ENCODE results near the gene NUP133.

The NUP133 gene

DNA sequence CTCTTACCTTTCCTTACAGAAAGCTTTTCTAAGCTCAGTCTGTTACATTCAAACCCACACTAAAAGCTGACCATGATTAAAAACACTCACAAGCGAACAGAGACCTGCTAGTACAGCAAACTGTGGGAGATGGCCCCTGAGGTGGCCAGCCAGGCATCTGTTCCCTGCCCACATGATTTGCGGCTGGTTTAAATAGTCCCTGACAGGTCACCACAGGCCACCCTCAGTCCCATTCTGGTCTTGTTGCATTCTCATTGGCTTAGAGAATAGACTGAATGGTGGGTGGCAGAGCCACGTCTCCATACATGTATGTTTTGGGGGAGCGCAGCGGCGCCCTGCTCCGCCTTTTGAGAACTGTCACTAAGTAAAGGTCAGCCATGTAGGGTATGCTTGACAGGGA is 71.9 kb downstream of the NUP133 start:
- Histone ChIP-seq H3K79me2 (ENCODE audit: insufficient read depth, low read depth) (no peaks in the 10 kb centered on the region), H2AFZ (ENCODE audit: low read depth) (no peak overlapping the region), H3K36me3 (ENCODE audit: insufficient read depth) (no peaks in the 10 kb centered on the region), H3K9ac (no peak overlapping the region), H3K27ac (no peak overlapping the region), H3K4me1 (ENCODE audit: low read depth, poor library complexity, severe bottlenecking) (peaks cover 32% of the 10 kb centered on the region), H4K20me1 (ENCODE audit: insufficient read depth) (no peaks in the 10 kb centered on the region), H3K27me3 (ENCODE audit: insufficient read depth, low read depth) (no peaks in the 10 kb centered on the region; the same call in 1 of the 2 replicates), H3K4me2 (no peak overlapping the region), H3K4me3 (IDR thresholded peaks at IDR 0.05; ENCODE audit: insufficient read depth, low read depth, low read length) (no peak overlapping the region)
- TF ChIP-seq, protein P1, sequence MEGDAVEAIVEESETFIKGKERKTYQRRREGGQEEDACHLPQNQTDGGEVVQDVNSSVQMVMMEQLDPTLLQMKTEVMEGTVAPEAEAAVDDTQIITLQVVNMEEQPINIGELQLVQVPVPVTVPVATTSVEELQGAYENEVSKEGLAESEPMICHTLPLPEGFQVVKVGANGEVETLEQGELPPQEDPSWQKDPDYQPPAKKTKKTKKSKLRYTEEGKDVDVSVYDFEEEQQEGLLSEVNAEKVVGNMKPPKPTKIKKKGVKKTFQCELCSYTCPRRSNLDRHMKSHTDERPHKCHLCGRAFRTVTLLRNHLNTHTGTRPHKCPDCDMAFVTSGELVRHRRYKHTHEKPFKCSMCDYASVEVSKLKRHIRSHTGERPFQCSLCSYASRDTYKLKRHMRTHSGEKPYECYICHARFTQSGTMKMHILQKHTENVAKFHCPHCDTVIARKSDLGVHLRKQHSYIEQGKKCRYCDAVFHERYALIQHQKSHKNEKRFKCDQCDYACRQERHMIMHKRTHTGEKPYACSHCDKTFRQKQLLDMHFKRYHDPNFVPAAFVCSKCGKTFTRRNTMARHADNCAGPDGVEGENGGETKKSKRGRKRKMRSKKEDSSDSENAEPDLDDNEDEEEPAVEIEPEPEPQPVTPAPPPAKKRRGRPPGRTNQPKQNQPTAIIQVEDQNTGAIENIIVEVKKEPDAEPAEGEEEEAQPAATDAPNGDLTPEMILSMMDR (conservative IDR thresholded peaks at IDR 0.05; ENCODE audit: low read depth, low read length) = no peak

DNA sequence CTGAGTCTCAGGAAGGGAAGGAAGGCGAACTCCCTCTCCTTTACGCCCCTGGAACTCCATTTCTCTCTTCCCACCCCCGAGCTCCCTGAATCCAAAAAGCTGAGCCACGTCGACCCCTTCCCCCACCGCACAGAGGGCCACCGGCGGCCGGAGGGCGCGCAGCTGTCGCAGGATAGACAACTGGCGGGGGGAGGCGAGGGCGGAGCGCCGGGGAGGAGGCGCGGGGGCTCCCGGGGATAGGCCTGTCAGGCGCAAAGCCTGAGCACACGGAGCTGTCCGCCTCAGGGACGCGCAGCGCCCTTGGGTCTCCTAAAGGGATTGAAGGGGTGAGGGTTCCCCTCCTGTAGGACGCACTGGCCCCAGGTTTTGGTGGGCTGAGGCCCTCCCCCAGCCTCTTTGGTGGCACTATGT is 73.5 kb downstream of the NUP133 start:
- Histone ChIP-seq H3K27me3 (ENCODE audit: insufficient read depth, low read depth) (no peaks in the 10 kb centered on the region), H2AFZ (ENCODE audit: low read depth) (no peak overlapping the region), H3K36me3 (ENCODE audit: insufficient read depth) (no peaks in the 10 kb centered on the region), H3K4me2 (no peak overlapping the region), H3K79me2 (ENCODE audit: insufficient read depth, low read depth) (no peaks in the 10 kb centered on the region), H3K4me3 (IDR thresholded peaks at IDR 0.05; ENCODE audit: insufficient read depth, low read depth, low read length) (no peak overlapping the region), H3K4me1 (ENCODE audit: low read depth, poor library complexity, severe bottlenecking) (peaks cover 18% of the 10 kb centered on the region), H4K20me1 (ENCODE audit: insufficient read depth) (no peaks in the 10 kb centered on the region), H3K9ac (no peak overlapping the region), H3K27ac (no peak overlapping the region)
- TF ChIP-seq, protein P1 (conservative IDR thresholded peaks at IDR 0.05; ENCODE audit: low read depth, low read length) = no peak

DNA sequence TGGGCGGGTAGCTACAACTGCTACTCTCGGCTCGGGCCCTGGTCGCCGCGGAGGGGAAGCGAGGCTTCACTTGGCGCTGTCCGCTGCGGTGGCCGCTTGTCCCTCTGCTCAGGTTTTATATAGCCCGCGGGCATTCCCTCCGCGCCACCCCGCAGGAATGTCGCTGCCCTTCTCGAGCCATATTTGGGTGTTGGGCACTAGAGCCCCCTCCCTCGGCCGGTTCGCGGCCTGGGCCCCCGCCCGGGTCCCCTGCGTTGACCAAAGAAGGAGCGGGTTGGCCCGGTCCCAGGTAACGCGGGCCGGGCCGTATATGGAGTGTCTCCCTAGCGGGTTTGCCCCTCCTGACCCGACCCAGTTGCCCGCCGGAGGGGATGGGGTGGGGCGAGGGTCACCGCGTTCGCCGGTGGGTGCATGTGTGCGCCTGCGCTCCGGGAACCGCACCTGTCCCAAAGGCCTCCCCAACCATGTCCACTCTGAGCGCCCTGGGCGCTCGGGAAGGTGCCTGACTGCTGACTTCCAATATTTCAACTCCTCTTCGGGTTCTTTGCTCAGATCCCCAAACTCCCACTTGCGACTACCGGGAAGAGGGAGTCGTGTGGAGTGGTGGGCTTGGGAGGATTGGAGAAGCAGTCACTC is 74.0 kb downstream of the NUP133 start, which contains the start of gene ACTA1:
Gene ACTA1, minus strand, starts transcription at position 90 of the 636 bp plus-strand sequence. CDS start 979 bp downstream, outside the sequence.
- Histone ChIP-seq H3K4me2 (no peak within 1 kb of the TSS), H3K4me1 (ENCODE audit: low read depth, poor library complexity, severe bottlenecking) (peaks cover 18% of the 10 kb centered on the region), H4K20me1 (ENCODE audit: insufficient read depth) (no peaks in the 10 kb centered on the region), H3K4me3 (IDR thresholded peaks at IDR 0.05; ENCODE audit: insufficient read depth, low read depth, low read length) (no peak within 1 kb of the TSS), H3K27me3 (ENCODE audit: insufficient read depth, low read depth) (no peaks in the 10 kb centered on the region), H3K36me3 (ENCODE audit: insufficient read depth) (no peaks in the 10 kb centered on the region), H3K27ac (no peak within 1 kb of the TSS), H2AFZ (ENCODE audit: low read depth) (no peak within 1 kb of the TSS), H3K79me2 (ENCODE audit: insufficient read depth, low read depth) (no peaks in the 10 kb centered on the region), H3K9ac (no peak within 1 kb of the TSS)
- TF ChIP-seq, protein P1 (conservative IDR thresholded peaks at IDR 0.05; ENCODE audit: low read depth, low read length) = no peak

DNA sequence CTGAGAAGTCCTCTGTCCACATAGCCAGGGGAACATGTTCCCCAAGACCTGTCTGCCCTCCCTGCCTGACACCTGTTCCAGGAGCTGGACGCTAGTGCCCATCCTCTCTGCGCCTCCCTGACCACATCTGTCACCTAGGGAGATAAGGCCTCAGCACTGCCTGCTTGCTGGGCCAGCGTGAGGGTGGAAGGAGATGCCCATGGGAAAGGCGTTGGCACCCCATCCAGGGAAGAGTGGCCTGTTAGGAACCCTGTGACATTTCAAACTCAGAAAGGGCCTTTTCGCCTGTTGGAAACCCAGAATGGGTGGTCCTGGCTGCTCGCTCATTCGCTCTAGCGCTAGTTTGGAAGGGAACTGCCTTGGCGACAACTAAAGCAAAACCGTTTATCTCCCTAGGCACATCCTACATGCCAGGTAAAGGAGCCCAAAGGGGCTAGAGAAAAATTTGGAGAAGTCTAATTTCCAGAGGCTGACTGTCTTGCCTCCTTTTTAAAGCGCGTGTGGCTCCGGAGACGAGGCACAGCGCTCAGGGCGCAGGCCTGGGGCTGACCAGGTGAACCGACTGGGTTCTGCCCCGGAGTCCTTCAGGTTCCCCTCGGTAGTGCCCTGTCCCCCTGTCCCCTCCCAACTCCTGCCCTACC is 74.7 kb downstream of the NUP133 start:
- H3K9ac ChIP-seq = no peak overlapping the region
- no peak overlapping the region for H3K4me3 ChIP-seq (IDR thresholded peaks at IDR 0.05; ENCODE audit: insufficient read depth, low read depth, low read length)
- no peak overlapping the region for H2AFZ ChIP-seq (ENCODE audit: low read depth)
- H4K20me1 ChIP-seq (ENCODE audit: insufficient read depth) = no peaks in the 10 kb centered on the region
- no peak overlapping the region for H3K4me2 ChIP-seq
- TF ChIP-seq, protein P1 (conservative IDR thresholded peaks at IDR 0.05; ENCODE audit: low read depth, low read length) = no peak
- no peaks in the 10 kb centered on the region for H3K36me3 ChIP-seq (ENCODE audit: insufficient read depth)
- H3K79me2 ChIP-seq (ENCODE audit: insufficient read depth, low read depth) = no peaks in the 10 kb centered on the region
- peaks cover 18% of the 10 kb centered on the region for H3K4me1 ChIP-seq (ENCODE audit: low read depth, poor library complexity, severe bottlenecking)
- H3K27me3 ChIP-seq (ENCODE audit: insufficient read depth, low read depth) = no peaks in the 10 kb centered on the region
- no peak overlapping the region for H3K27ac ChIP-seq

All from KMS-11 (cell line).